Central memory CD8-positive, alpha-beta T cell (primary cell): Measurements from ENCODE around the gene NUCKS1.
A peak's percentile ranks its signal among the peaks of the same experiment; 100 is the strongest.

ENCODE experiments used
- ATAC-seq: fragments of 150-1000 bp; cut with Tn5 transposase; replicated peaks from 2 replicates; pipeline ENCODE4 v1.10.0; 2022; ENCODE audit warnings: mild to moderate bottlenecking, moderate FRiP score, moderate number of reproducible peaks; ENCODE audit not compliant: poor library complexity, severe bottlenecking; ENCODE audit errors: extremely low read depth
- DNase-seq, 2 donors: peaks; one replicate each; pipeline ENCODE4 v3.0.0; 2021; ENCODE audit warnings: low spot score in 2 of 2
- H3K27ac Mint-ChIP-seq: one replicate; pipeline ENCODE4 v1.8.0; 2022; ENCODE audit warnings: low read depth, mild to moderate bottlenecking, moderate library complexity, mixed read lengths
- H3K27me3 Mint-ChIP-seq: one replicate; pipeline ENCODE4 v1.8.0; 2022; ENCODE audit warnings: mixed read lengths
- H3K36me3 Mint-ChIP-seq: one replicate; pipeline ENCODE4 v1.8.0; 2022; ENCODE audit warnings: mild to moderate bottlenecking, moderate library complexity, mixed read lengths; ENCODE audit not compliant: insufficient read depth
- H3K4me1 Mint-ChIP-seq: one replicate; pipeline ENCODE4 v1.8.0; 2022; ENCODE audit warnings: mixed read lengths
- H3K4me3 Mint-ChIP-seq: one replicate; pipeline ENCODE4 v1.8.0; 2022; ENCODE audit warnings: mild to moderate bottlenecking, moderate library complexity, mixed read lengths
- H3K9me3 Mint-ChIP-seq: one replicate; pipeline ENCODE4 v1.8.0; 2022; ENCODE audit warnings: mixed read lengths

The NUCKS1 gene

DNA sequence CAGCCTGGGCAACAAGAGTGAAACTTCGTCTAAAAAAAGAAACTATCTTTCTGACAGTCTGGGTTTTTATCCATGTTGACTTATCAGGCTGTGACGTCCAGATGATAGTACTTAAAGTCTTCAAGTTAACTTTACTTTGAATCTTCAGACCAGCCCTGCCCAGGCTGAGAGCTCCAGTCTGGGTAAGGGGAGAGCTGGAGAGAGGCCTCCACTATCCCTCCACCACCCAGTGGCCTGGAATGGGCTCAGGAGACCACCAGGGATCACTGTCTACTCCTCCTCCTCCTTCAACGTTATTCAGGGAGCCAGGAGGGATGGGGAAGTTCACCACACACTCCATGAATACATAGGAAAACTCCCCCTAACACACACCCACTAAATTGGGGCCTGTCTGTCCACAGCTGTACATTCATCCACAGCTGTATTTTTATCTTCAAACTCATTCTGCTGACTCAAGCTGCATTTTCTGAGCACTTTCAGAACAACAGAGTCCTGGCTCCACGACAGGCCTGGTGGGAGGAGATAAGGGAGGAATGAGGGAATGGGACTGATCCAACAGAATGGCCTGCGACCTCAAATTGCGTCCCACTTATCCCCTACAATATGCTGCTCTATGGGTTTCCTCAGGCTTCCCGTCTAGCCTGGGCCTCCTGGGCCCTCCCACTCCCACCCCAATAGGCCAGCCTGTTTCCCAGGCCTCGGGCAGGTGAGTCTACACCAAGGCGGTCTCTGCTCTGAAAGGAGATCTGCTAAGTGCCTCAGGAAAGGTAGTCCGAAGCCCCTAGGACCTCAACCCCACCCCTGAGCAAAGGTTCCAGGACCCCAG lies 71.5 kb downstream of the NUCKS1 start:
- Mint-ChIP-seq H3K27me3 (peaks cover 13% of the 10 kb centered on the region), H3K9me3 (no peaks in the 10 kb centered on the region), H3K4me1 (peaks cover 22% of the 10 kb centered on the region), H3K36me3 (peaks cover 2% of the 10 kb centered on the region), H3K27ac (no peak overlapping the region), H3K4me3 (peak overlapping the region; percentile 78)
- ATAC-seq: no peak
- no peak for DNase-seq

DNA sequence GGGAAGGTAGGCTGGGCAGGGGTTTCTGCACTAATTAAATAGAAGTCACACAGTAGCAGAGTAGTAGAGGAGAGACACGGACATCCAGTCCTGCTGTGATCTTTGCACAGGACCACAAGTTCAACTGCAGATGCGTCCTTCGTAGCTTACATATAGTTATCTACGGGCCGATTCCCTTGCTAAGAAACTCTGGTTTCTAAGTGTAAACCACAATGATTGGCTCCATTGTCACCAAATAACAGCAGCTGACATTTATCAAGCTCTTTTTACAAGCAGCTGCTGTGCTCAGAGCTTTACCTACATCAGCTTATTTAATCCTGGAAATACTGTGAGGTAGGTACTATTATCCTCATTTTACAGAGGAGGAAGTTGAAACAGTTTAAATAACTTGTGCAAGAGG lies 72.8 kb downstream of the NUCKS1 start:
- ATAC-seq: no peak
- Mint-ChIP-seq H3K27me3 (peaks cover 14% of the 10 kb centered on the region), H3K4me3 (no peak overlapping the region), H3K4me1 (peaks cover 22% of the 10 kb centered on the region), H3K36me3 (peaks cover 2% of the 10 kb centered on the region), H3K27ac (no peak overlapping the region), H3K9me3 (no peaks in the 10 kb centered on the region)
- no peak for DNase-seq

DNA sequence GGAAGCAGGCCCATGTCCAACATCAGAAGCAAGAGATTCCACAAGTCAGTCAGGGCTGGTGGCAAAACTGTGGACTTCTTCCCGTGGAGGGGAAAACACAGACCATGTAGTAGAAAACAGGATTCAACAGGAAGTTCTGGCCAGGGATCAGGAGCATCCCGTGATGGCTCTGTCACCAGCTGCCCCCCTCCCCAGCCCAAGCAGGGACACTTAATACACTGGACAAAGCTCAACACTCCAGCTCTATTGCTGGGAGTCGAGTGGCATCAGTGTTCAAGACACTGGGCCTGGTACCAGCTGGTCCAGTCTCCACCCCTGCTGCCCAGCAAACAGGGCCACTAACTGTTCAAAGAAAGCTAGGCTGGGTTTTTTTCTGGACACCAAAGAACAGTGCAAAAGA lies 73.4 kb downstream of the NUCKS1 start:
- no peak overlapping the region for H3K27ac Mint-ChIP-seq
- peaks cover 27% of the 10 kb centered on the region for H3K4me1 Mint-ChIP-seq
- H3K36me3 Mint-ChIP-seq: peaks cover 2% of the 10 kb centered on the region
- H3K9me3 Mint-ChIP-seq: no peaks in the 10 kb centered on the region
- H3K4me3 Mint-ChIP-seq: no peak overlapping the region
- DNase-seq: no peak
- ATAC-seq: no peak
- peaks cover 19% of the 10 kb centered on the region for H3K27me3 Mint-ChIP-seq

DNA sequence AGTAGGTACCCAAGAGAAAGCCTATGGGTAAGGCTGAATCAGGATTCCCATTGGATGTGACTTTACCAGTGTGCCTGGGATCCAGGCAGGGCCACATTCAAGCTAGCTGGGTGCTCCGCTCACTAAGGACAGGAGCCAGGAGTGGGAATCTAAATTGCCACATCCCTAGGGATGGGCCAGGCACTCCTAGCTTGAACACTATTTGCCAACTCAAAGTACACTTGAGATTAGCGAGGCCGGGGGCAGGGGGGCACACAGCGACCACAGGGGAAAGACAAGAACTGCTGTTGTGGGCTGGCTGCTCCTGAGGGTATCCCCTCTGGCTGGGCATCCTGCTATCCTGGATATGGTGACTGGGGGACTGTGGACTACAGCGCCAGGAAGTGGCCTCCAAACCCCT lies 74.0 kb downstream of the NUCKS1 start:
- Mint-ChIP-seq H3K4me3 (no peak overlapping the region), H3K36me3 (peaks cover 3% of the 10 kb centered on the region), H3K27me3 (peaks cover 19% of the 10 kb centered on the region), H3K27ac (no peak overlapping the region), H3K9me3 (no peaks in the 10 kb centered on the region), H3K4me1 (peaks cover 28% of the 10 kb centered on the region)
- DNase-seq (no peak), ATAC-seq (no peak)

- ATAC-seq: no peak
- Mint-ChIP-seq H3K4me3 (no peak overlapping the region), H3K27me3 (peaks cover 18% of the 10 kb centered on the region), H3K9me3 (no peaks in the 10 kb centered on the region), H3K4me1 (peaks cover 23% of the 10 kb centered on the region), H3K36me3 (peaks cover 3% of the 10 kb centered on the region), H3K27ac (no peak overlapping the region)
- no peak for DNase-seq
Measured at GRCh38 chr1:205675247-205675646, 74.7 kb downstream of the NUCKS1 start.

GRCh38 chr1:205672970-205673369 lies 77.0 kb downstream of the NUCKS1 start:
- H3K4me3 Mint-ChIP-seq: no peak overlapping the region
- H3K9me3 Mint-ChIP-seq: no peaks in the 10 kb centered on the region
- peaks cover 41% of the 10 kb centered on the region for H3K27me3 Mint-ChIP-seq
- H3K4me1 Mint-ChIP-seq: peaks cover 14% of the 10 kb centered on the region
- no peak for DNase-seq
- peaks cover 2% of the 10 kb centered on the region for H3K36me3 Mint-ChIP-seq
- H3K27ac Mint-ChIP-seq: no peak overlapping the region
- ATAC-seq: no peak

GRCh38 chr1:205672395-205672889 lies 77.5 kb downstream of the NUCKS1 start:
- no peak for ATAC-seq
- Mint-ChIP-seq H3K27ac (no peak overlapping the region), H3K9me3 (no peaks in the 10 kb centered on the region), H3K4me1 (peaks cover 14% of the 10 kb centered on the region), H3K4me3 (no peak overlapping the region), H3K27me3 (peaks cover 45% of the 10 kb centered on the region), H3K36me3 (peaks cover 2% of the 10 kb centered on the region)
- DNase-seq: no peak

DNA sequence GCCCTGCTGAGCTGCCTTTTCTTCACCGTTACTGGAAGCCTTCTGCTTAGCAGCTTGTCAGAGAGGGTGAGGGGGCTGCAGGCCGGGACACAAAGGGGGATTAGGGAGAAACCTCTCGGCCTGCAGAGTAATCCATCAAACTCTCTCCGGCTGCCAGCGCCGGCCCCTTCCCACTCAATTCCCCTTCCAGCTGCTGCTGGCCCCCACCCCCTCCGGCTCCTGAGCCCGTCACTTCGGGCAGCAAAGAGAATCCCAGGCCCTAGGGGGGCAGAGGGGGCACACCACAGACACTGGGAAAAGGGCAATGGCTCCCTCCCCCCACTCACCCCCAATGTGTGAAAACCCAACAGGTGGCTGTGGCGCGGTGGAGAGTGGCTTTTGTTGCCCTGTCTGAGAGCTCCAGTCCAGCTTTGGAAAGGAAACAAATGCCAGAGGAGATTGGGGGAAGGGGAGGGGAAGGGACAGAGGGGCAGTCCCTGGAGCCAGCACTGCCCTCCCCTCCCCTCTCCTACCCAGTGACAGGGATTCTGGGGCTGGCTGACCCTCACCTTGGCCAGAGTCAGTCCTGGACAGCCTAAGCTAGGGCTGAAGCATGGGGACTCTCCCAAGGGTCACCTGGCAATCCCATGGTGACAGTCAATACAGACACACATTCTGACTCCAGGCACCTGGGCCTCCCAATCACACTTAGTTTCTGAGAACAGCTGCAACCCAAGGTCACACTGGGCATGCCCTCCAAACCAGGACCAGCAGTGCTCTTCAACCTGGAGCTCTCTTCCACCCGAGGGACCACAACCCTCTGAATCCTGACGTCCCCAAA lies 79.2 kb downstream of the NUCKS1 start:
- ATAC-seq: no peak
- peaks cover 2% of the 10 kb centered on the region for H3K36me3 Mint-ChIP-seq
- no peak overlapping the region for H3K4me3 Mint-ChIP-seq
- H3K27me3 Mint-ChIP-seq: peaks cover 45% of the 10 kb centered on the region
- H3K4me1 Mint-ChIP-seq: peaks cover 8% of the 10 kb centered on the region
- H3K27ac Mint-ChIP-seq: no peak overlapping the region
- no peak for DNase-seq
- H3K9me3 Mint-ChIP-seq: no peaks in the 10 kb centered on the region

- no peaks in the 10 kb centered on the region for H3K9me3 Mint-ChIP-seq
- H3K27me3 Mint-ChIP-seq: peaks cover 45% of the 10 kb centered on the region
- no peak overlapping the region for H3K27ac Mint-ChIP-seq
- ATAC-seq (no peak), DNase-seq (no peak)
- no peak overlapping the region for H3K4me3 Mint-ChIP-seq
- peaks cover 2% of the 10 kb centered on the region for H3K36me3 Mint-ChIP-seq
- peaks cover 8% of the 10 kb centered on the region for H3K4me1 Mint-ChIP-seq
Measured at GRCh38 chr1:205670150-205670446, 79.9 kb downstream of the NUCKS1 start.

- Mint-ChIP-seq H3K4me1 (peaks cover 8% of the 10 kb centered on the region), H3K27me3 (peaks cover 45% of the 10 kb centered on the region), H3K4me3 (no peak overlapping the region), H3K9me3 (no peaks in the 10 kb centered on the region), H3K36me3 (peaks cover 2% of the 10 kb centered on the region), H3K27ac (no peak overlapping the region)
- ATAC-seq: no peak
- DNase-seq: no peak
Measured at GRCh38 chr1:205669341-205670149, 80.4 kb downstream of the NUCKS1 start.

GRCh38 chr1:205668951-205669340 lies 81.0 kb downstream of the NUCKS1 start:
- H3K4me3 Mint-ChIP-seq: no peak overlapping the region
- DNase-seq: no peak
- peaks cover 2% of the 10 kb centered on the region for H3K36me3 Mint-ChIP-seq
- H3K27ac Mint-ChIP-seq: no peak overlapping the region
- H3K9me3 Mint-ChIP-seq: no peaks in the 10 kb centered on the region
- peaks cover 8% of the 10 kb centered on the region for H3K4me1 Mint-ChIP-seq
- no peak for ATAC-seq
- peaks cover 45% of the 10 kb centered on the region for H3K27me3 Mint-ChIP-seq

DNA sequence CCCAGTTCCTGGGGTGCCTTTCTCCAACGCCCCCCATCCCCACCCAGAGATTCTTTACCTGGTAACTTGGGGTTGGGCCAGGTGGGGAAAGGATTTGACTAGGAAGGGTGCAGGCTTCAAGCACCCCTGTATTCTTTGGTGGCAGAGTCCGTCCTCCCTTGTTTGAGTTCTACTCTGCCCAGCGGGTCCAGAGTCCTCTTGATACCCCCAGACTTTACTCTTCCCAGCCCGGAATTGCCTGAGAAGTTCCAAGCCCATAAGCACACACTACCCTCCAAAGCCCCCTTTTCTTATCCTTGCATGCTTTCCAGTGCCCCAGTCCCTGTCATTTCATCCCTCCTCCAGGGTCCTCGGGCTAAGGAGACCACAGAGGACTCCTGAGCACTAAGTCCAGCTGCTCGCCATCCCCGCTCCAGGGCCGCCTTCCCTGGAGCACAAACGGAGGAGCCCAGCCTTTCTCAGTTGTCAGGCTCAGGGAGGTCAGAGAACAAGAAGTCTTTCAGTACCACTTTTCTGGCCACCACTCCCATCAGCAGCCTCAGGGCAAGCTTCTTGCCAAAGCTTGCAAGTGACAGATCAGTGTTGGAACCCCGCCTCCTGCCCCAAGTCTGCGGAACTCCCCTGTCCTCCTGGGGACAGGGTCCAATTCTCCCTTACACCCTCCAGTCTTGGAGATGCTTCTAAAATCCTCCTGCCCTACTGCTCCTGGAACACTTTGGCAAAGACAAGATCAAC lies 81.9 kb downstream of the NUCKS1 start:
- DNase-seq: no peak
- H3K27ac Mint-ChIP-seq: no peak overlapping the region

More for the DNA sequence above, 81.9 kb downstream of the NUCKS1 start:
- peaks cover 51% of the 10 kb centered on the region for H3K27me3 Mint-ChIP-seq
- peaks cover 2% of the 10 kb centered on the region for H3K36me3 Mint-ChIP-seq
- peaks cover 8% of the 10 kb centered on the region for H3K4me1 Mint-ChIP-seq
- no peak for ATAC-seq
- no peak overlapping the region for H3K4me3 Mint-ChIP-seq
- H3K9me3 Mint-ChIP-seq: no peaks in the 10 kb centered on the region
